ENCODE measurements around the gene CREB5.

The CREB5 gene

DNA sequence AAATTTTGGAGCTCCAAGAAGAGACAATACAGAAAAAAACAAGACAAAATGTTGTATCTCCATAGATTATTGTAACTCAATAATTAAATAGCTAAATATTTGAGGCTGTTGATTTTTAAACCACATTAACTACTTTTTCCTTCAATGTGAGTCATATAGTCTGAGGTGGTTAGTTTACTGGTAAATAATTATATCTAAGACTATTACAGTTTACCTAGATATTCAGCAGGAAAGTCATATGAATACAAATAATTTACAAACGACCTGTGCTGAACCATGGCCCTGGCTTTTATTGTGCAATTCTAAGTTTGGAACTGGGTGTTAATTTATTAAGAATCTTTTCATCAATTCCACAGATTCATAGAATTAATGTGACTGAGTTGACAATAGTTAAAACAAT, 22.2 kb downstream of the CREB5 start:
- H3K27ac Mint-ChIP-seq = no peak overlapping the region
- H3K36me3 Mint-ChIP-seq = no peaks in the 10 kb centered on the region
- no peak overlapping the region for H3K4me3 Mint-ChIP-seq
- CTCF ChIA-PET = interaction anchor here (0.6 kb wide), 1 partner anchor 194 kb away, joined by 3 read pairs; no protein-coding TSS in a partner anchor
- no peaks in the 10 kb centered on the region for H3K9me3 Mint-ChIP-seq
- H3K27me3 Mint-ChIP-seq = peaks cover 21% of the 10 kb centered on the region
- H3K4me1 Mint-ChIP-seq = no peaks in the 10 kb centered on the region
- DNase-seq = no peak

GRCh38 chr7:28435152-28435551, 22.8 kb downstream of the CREB5 start:
- H3K4me3 Mint-ChIP-seq = no peak overlapping the region

DNA sequence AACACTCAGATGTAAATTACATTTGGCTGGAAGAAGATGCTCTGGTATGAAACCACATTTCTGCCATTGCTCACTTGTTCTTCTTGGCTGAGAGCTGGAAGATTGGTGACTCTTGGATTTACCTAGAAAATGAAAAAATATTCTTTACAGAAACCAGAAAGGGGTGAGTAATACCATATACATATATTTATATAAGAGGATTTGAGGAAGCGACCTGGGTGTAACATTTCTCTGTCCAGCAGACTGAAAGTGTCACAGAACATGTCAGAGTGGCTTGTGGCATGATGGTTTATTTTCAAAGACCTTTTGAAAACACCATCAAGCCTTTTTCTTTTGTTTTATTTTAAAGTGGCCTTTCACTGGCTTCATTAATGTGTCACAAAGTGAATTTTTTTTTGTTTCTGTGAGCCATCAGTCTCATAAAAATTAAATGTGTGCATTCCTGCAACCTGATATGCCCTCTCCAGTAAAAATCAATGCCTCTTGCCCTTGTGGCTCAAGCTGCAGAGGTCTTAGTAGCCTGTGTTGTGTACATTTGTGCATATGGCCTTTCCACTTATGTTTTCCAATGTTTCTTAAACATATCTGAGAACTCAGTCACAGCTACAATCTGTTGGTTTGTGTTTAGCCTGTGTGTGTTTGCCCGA, 23.5 kb downstream of the CREB5 start:
- Mint-ChIP-seq H3K36me3 (no peaks in the 10 kb centered on the region), H3K4me1 (no peaks in the 10 kb centered on the region), H3K4me3 (no peak overlapping the region), H3K27ac (no peak overlapping the region), H3K9me3 (no peaks in the 10 kb centered on the region), H3K27me3 (peaks cover 16% of the 10 kb centered on the region)
- CTCF ChIA-PET = no interaction called here
- no peak for DNase-seq

More at GRCh38 chr7:28435152-28435551, 22.8 kb downstream of the CREB5 start:
- H3K9me3 Mint-ChIP-seq = no peaks in the 10 kb centered on the region
- no peaks in the 10 kb centered on the region for H3K36me3 Mint-ChIP-seq
- H3K4me1 Mint-ChIP-seq = no peaks in the 10 kb centered on the region
- H3K27me3 Mint-ChIP-seq = peaks cover 17% of the 10 kb centered on the region
- no peak for DNase-seq
- H3K27ac Mint-ChIP-seq = no peak overlapping the region
- CTCF ChIA-PET = interaction anchor here (0.6 kb wide), 1 partner anchor 193 kb away, joined by 3 read pairs; no protein-coding TSS in a partner anchor

DNA sequence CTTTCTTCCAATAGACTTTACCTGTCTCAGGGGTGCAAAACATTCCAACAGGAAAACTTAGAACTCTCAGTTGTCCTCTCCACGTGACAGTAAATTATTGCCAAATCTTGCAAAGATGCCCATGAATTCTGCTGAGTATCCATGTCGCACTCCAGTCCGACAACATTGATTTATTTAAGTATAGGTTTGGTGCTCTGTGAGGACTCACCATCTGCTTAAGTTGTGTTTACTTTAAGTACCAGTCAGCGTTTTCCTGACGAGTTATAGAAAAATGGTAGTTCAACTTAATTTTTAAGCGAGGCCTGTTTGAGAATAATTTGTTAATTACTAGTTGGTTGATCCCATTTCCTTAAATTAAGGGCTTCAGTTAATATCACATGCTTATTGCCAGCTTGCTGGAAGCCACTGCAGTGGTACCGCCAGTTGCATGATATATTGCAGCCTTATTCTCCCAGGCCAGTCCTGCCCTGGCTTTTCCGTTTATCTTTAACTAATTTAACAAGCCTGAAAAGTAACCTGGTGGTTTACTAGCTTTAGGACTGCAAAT, 27.8 kb downstream of the CREB5 start:
- H3K36me3 Mint-ChIP-seq = no peaks in the 10 kb centered on the region
- DNase-seq = no peak
- no peak overlapping the region for H3K27ac Mint-ChIP-seq
- H3K9me3 Mint-ChIP-seq = no peaks in the 10 kb centered on the region
- H3K4me1 Mint-ChIP-seq = no peaks in the 10 kb centered on the region
- CTCF ChIA-PET = no interaction called here
- H3K4me3 Mint-ChIP-seq = no peak overlapping the region
- no peaks in the 10 kb centered on the region for H3K27me3 Mint-ChIP-seq

- Mint-ChIP-seq H3K27ac (no peak overlapping the region), H3K4me3 (no peak overlapping the region), H3K36me3 (no peaks in the 10 kb centered on the region), H3K4me1 (no peaks in the 10 kb centered on the region), H3K27me3 (no peaks in the 10 kb centered on the region), H3K9me3 (no peaks in the 10 kb centered on the region)
- DNase-seq = no peak
- CTCF ChIA-PET = interaction anchor here (0.6 kb wide), 1 partner anchor 55 kb away, joined by 3 read pairs; no protein-coding TSS in a partner anchor
Measured at GRCh38 chr7:28442540-28443420, 30.5 kb downstream of the CREB5 start.

DNA sequence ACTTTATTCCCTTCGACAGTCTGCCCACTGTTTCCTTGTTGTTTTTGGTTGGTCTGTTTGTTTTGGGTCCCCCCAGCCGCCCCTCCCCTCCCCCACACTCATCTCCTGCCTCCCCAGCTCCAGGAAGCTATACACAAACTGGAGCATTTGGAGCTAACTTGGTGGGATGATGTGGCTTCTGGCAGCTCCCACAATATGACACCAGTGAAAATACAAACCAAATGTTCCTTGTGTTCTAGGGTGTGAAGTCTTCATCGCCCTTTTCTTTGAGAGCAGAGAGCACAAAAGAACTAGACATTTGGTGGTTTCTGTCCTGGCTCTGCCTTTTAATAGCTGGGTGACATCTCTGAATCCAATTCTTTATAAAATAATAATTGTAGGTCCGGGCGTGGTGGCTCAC, 33.8 kb downstream of the CREB5 start:
- H3K36me3 Mint-ChIP-seq = no peaks in the 10 kb centered on the region
- CTCF ChIA-PET = no interaction called here
- no peak for DNase-seq
- H3K27ac Mint-ChIP-seq = no peak overlapping the region
- no peak overlapping the region for H3K4me3 Mint-ChIP-seq
- no peaks in the 10 kb centered on the region for H3K27me3 Mint-ChIP-seq
- H3K4me1 Mint-ChIP-seq = no peaks in the 10 kb centered on the region
- H3K9me3 Mint-ChIP-seq = no peaks in the 10 kb centered on the region

- H3K4me3 Mint-ChIP-seq = no peak overlapping the region
- no peak overlapping the region for H3K27ac Mint-ChIP-seq
- CTCF ChIA-PET = no interaction called here
- no peaks in the 10 kb centered on the region for H3K36me3 Mint-ChIP-seq
- no peaks in the 10 kb centered on the region for H3K9me3 Mint-ChIP-seq
- DNase-seq = no peak
- H3K4me1 Mint-ChIP-seq = no peaks in the 10 kb centered on the region
- no peaks in the 10 kb centered on the region for H3K27me3 Mint-ChIP-seq
Measured at GRCh38 chr7:28447071-28447470, 34.8 kb downstream of the CREB5 start.

- Mint-ChIP-seq H3K27ac (no peak overlapping the region), H3K4me1 (no peaks in the 10 kb centered on the region), H3K36me3 (no peaks in the 10 kb centered on the region), H3K27me3 (no peaks in the 10 kb centered on the region), H3K9me3 (no peaks in the 10 kb centered on the region), H3K4me3 (no peak overlapping the region)
- CTCF ChIA-PET = no interaction called here
- DNase-seq = no peak
Measured at GRCh38 chr7:28448708-28449107, 36.4 kb downstream of the CREB5 start.

DNA sequence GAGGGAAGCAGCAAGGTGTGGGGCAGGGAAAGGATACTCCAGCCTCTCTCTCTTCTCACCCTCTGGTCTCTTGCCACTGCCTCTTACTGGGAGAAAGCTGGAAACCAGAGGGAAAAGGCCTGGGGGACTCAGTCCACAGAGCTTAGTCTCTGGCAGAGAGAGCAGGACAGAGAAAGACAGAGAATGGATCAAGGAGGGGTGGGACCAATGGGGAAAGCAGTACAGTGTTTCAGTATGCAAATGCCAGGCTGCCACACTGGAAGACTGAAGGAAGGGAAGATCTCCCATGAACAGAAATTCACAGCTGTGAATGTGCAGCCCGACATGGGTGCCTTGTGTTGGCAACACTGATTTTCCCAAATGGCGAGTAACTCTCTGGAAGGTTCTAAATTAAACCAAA, 40.4 kb downstream of the CREB5 start:
- Mint-ChIP-seq H3K27ac (no peak overlapping the region), H3K4me3 (no peak overlapping the region), H3K36me3 (no peaks in the 10 kb centered on the region), H3K9me3 (no peaks in the 10 kb centered on the region), H3K4me1 (no peaks in the 10 kb centered on the region), H3K27me3 (no peaks in the 10 kb centered on the region)
- no peak for DNase-seq
- CTCF ChIA-PET = no interaction called here

DNA sequence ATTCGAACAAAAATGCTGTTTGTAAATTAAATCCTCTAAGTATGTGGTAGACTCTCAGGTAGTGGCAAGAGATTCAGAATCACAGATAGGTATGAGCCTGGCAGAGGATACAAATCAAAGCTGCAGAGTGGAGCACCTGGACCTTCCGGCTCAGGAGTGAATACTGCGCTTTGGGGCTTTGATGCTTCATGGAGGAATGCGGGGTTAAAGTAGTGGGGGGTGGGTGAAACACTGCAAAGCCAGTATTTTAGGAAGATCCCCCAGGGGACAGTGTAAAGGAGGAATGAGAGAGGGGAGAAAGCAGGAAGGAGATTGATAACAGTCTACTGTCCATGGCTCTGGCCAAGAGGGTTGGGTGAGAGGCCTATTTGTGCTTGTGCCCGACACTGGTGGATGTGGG, 43.2 kb downstream of the CREB5 start:
- H3K27ac Mint-ChIP-seq = no peak overlapping the region
- no peaks in the 10 kb centered on the region for H3K4me1 Mint-ChIP-seq
- H3K36me3 Mint-ChIP-seq = no peaks in the 10 kb centered on the region
- no peak overlapping the region for H3K4me3 Mint-ChIP-seq
- CTCF ChIA-PET = no interaction called here
- H3K9me3 Mint-ChIP-seq = no peaks in the 10 kb centered on the region
- no peaks in the 10 kb centered on the region for H3K27me3 Mint-ChIP-seq
- no peak for DNase-seq

- no peak overlapping the region for H3K4me3 Mint-ChIP-seq
- H3K27ac Mint-ChIP-seq = no peak overlapping the region
- DNase-seq = no peak
- H3K27me3 Mint-ChIP-seq = no peaks in the 10 kb centered on the region
- H3K4me1 Mint-ChIP-seq = no peaks in the 10 kb centered on the region
- H3K9me3 Mint-ChIP-seq = no peaks in the 10 kb centered on the region
- H3K36me3 Mint-ChIP-seq = no peaks in the 10 kb centered on the region
- CTCF ChIA-PET = no interaction called here
Measured at GRCh38 chr7:28456044-28456443, 43.7 kb downstream of the CREB5 start.

- CTCF ChIA-PET = no interaction called here
- no peak overlapping the region for H3K4me3 Mint-ChIP-seq
Measured at GRCh38 chr7:28458732-28459131, 46.4 kb downstream of the CREB5 start.

GRCh38 chr7:28459306-28459705, 47.0 kb downstream of the CREB5 start:
- no peaks in the 10 kb centered on the region for H3K9me3 Mint-ChIP-seq
- no peak overlapping the region for H3K4me3 Mint-ChIP-seq
- no peaks in the 10 kb centered on the region for H3K36me3 Mint-ChIP-seq
- CTCF ChIA-PET = no interaction called here
- no peak for DNase-seq
- H3K4me1 Mint-ChIP-seq = no peaks in the 10 kb centered on the region
- H3K27me3 Mint-ChIP-seq = no peaks in the 10 kb centered on the region
- H3K27ac Mint-ChIP-seq = no peak overlapping the region

More at GRCh38 chr7:28458732-28459131, 46.4 kb downstream of the CREB5 start:
- no peaks in the 10 kb centered on the region for H3K4me1 Mint-ChIP-seq
- no peak for DNase-seq
- no peaks in the 10 kb centered on the region for H3K36me3 Mint-ChIP-seq
- H3K9me3 Mint-ChIP-seq = no peaks in the 10 kb centered on the region
- H3K27me3 Mint-ChIP-seq = no peaks in the 10 kb centered on the region
- no peak overlapping the region for H3K27ac Mint-ChIP-seq

GRCh38 chr7:28465697-28466096, 53.4 kb downstream of the CREB5 start:
- no peaks in the 10 kb centered on the region for H3K36me3 Mint-ChIP-seq
- H3K27ac Mint-ChIP-seq = no peak overlapping the region
- no peaks in the 10 kb centered on the region for H3K9me3 Mint-ChIP-seq
- CTCF ChIA-PET = interaction anchor here (1.2 kb wide), 1 partner anchor 13 kb away, joined by 3 read pairs; no protein-coding TSS in a partner anchor
- H3K4me1 Mint-ChIP-seq = no peaks in the 10 kb centered on the region
- H3K4me3 Mint-ChIP-seq = no peak overlapping the region
- no peak for DNase-seq
- no peaks in the 10 kb centered on the region for H3K27me3 Mint-ChIP-seq

GRCh38 chr7:28466341-28466740, 54.0 kb downstream of the CREB5 start:
- Mint-ChIP-seq H3K27me3 (no peaks in the 10 kb centered on the region), H3K4me3 (no peak overlapping the region), H3K9me3 (no peaks in the 10 kb centered on the region), H3K4me1 (no peaks in the 10 kb centered on the region), H3K27ac (no peak overlapping the region), H3K36me3 (no peaks in the 10 kb centered on the region)
- DNase-seq = no peak
- CTCF ChIA-PET = no interaction called here

Data from activated naive CD4-positive, alpha-beta T cell treated with anti-CD3 and anti-CD28 coated beads, Interleukin-2, amount 10 ng/mL, durations not matched to agents 7 days and 5 days (primary cell).